ENCODE results near the gene TEDC1.
"Not testable (repeated sequence)": the region's sequence is repeated elsewhere in the genome, so short reads cannot be mapped to it uniquely, and the experiment has no call there.

The TEDC1 gene

GRCh38 chr14:105540811-105541210, 49.8 kb downstream of the TEDC1 start:
- DNase-seq (ENCODE audit: low read depth), result no peak

- no peak for DNase-seq (ENCODE audit: low read depth)
These were observed 50.3 kb downstream of the TEDC1 start for GRCh38 chr14:105541218-105541875.

GRCh38 chr14:105545676-105546075, 54.6 kb downstream of the TEDC1 start:
- DNase-seq (ENCODE audit: low read depth), result not testable (repeated sequence)

GRCh38 chr14:105546410-105546809, 55.4 kb downstream of the TEDC1 start:
- DNase-seq (ENCODE audit: low read depth), result not testable (repeated sequence)

GRCh38 chr14:105547072-105547471, 56.0 kb downstream of the TEDC1 start:
- not testable (repeated sequence) for DNase-seq (ENCODE audit: low read depth)

GRCh38 chr14:105547741-105548169, 56.7 kb downstream of the TEDC1 start:
- DNase-seq (ENCODE audit: low read depth), result no peak
